ENCODE data around the gene NFASC. TPM values are rescaled to one million over a fixed set of nuclear protein-coding genes. Genes with fewer than 3 reads are reported as not detected.

NFASC gene
- total RNA-seq, 1 experiment from 2014 or later: not detected

- no peak for DNase-seq
- no peaks in the 10 kb centered on the region for H3K36me3 Mint-ChIP-seq (ENCODE audit: insufficient read depth, unreplicated experiment)
- CTCF ChIA-PET: interaction anchor here (0.8 to 1.4 kb wide), 2 partner anchors 9 to 64 kb away, joined by 3 to 4 read pairs; no protein-coding TSS in a partner anchor
- no TSS peak for BruUV-seq (replicated peaks)
- H3K27ac Mint-ChIP-seq (ENCODE audit: unreplicated experiment): no peak overlapping the region
- H3K4me1 Mint-ChIP-seq (ENCODE audit: low read depth, unreplicated experiment): no peaks in the 10 kb centered on the region
- H3K27me3 Mint-ChIP-seq (ENCODE audit: unreplicated experiment): peaks cover 100% of the 10 kb centered on the region
- no peaks in the 10 kb centered on the region for H3K9me3 Mint-ChIP-seq (ENCODE audit: low read depth, unreplicated experiment)
- H3K4me3 Mint-ChIP-seq (ENCODE audit: low read depth, unreplicated experiment): no peak overlapping the region
- intact Hi-C loops (cut with micrococcal nuclease; ENCODE audit: unreplicated experiment): no loop called here
- TF ChIP-seq CTCF (IDR thresholded peaks at IDR 0.05; ENCODE audit: unreplicated experiment): no peak
Observed at GRCh38 chr1:204997591-204998355, 127.1 kb downstream of the NFASC start.

- H3K36me3 Mint-ChIP-seq (ENCODE audit: insufficient read depth, unreplicated experiment): no peaks in the 10 kb centered on the region
- intact Hi-C loops (cut with micrococcal nuclease; ENCODE audit: unreplicated experiment): no loop called here
- CTCF ChIA-PET: no interaction called here
- no peak for DNase-seq
- TF ChIP-seq CTCF (IDR thresholded peaks at IDR 0.05; ENCODE audit: unreplicated experiment): no peak
- no peaks in the 10 kb centered on the region for H3K9me3 Mint-ChIP-seq (ENCODE audit: low read depth, unreplicated experiment)
- peaks cover 100% of the 10 kb centered on the region for H3K27me3 Mint-ChIP-seq (ENCODE audit: unreplicated experiment)
- no TSS peak for BruUV-seq (replicated peaks)
- H3K27ac Mint-ChIP-seq (ENCODE audit: unreplicated experiment): no peak overlapping the region
- H3K4me3 Mint-ChIP-seq (ENCODE audit: low read depth, unreplicated experiment): no peak overlapping the region
- H3K4me1 Mint-ChIP-seq (ENCODE audit: low read depth, unreplicated experiment): no peaks in the 10 kb centered on the region
Observed at GRCh38 chr1:205001162-205001561, 130.5 kb downstream of the NFASC start.

- CTCF ChIA-PET: no interaction called here
- intact Hi-C loops (cut with micrococcal nuclease; ENCODE audit: unreplicated experiment): no loop called here
- no peak for DNase-seq
- peaks cover 100% of the 10 kb centered on the region for H3K27me3 Mint-ChIP-seq (ENCODE audit: unreplicated experiment)
- TF ChIP-seq CTCF (IDR thresholded peaks at IDR 0.05; ENCODE audit: unreplicated experiment): no peak
- BruUV-seq (replicated peaks): no TSS peak
- H3K27ac Mint-ChIP-seq (ENCODE audit: unreplicated experiment): no peak overlapping the region
- no peaks in the 10 kb centered on the region for H3K9me3 Mint-ChIP-seq (ENCODE audit: low read depth, unreplicated experiment)
- H3K4me3 Mint-ChIP-seq (ENCODE audit: low read depth, unreplicated experiment): no peak overlapping the region
- no peaks in the 10 kb centered on the region for H3K36me3 Mint-ChIP-seq (ENCODE audit: insufficient read depth, unreplicated experiment)
- H3K4me1 Mint-ChIP-seq (ENCODE audit: low read depth, unreplicated experiment): no peaks in the 10 kb centered on the region
Observed at GRCh38 chr1:205002705-205003104, 132.0 kb downstream of the NFASC start.

- Mint-ChIP-seq H3K36me3 (ENCODE audit: insufficient read depth, unreplicated experiment) (no peaks in the 10 kb centered on the region), H3K27me3 (ENCODE audit: unreplicated experiment) (peaks cover 97% of the 10 kb centered on the region), H3K9me3 (ENCODE audit: low read depth, unreplicated experiment) (no peaks in the 10 kb centered on the region), H3K4me1 (ENCODE audit: low read depth, unreplicated experiment) (no peaks in the 10 kb centered on the region), H3K27ac (ENCODE audit: unreplicated experiment) (no peak overlapping the region), H3K4me3 (ENCODE audit: low read depth, unreplicated experiment) (no peak overlapping the region)
- TF ChIP-seq CTCF (IDR thresholded peaks at IDR 0.05; ENCODE audit: unreplicated experiment): no peak
- no peak for DNase-seq
- CTCF ChIA-PET: interaction anchor here (0.8 kb wide), 1 partner anchor 58 kb away, joined by 3 read pairs; no protein-coding TSS in a partner anchor
- no TSS peak for BruUV-seq (replicated peaks)
- intact Hi-C loops (cut with micrococcal nuclease; ENCODE audit: unreplicated experiment): no loop called here
Observed at GRCh38 chr1:205003358-205004131, 132.9 kb downstream of the NFASC start.

All from Calu3 (cell line).